Activated CD4-positive, alpha-beta T cell treated with anti-CD3 and anti-CD28 coated beads, Interleukin-2, amount 50 U/mL, for 48 hours (primary cell): ENCODE results near the gene ZNF580.
A peak's percentile ranks its signal among the peaks of the same experiment; 100 is the strongest.

Experiments used
- DNase-seq, 2 experiments: peaks; one replicate each; pipeline ENCODE4 v3.0.0-alpha.2; 2020

Gene ZNF580

GRCh38 chr19:55647732-55648584, 7.2 kb downstream of the ZNF580 start, which contains the start of gene CCDC106:
Gene CCDC106 (plus strand): TSS chr19:55648212. CDS start chr19:55649047, 835 bp downstream.
- peak; percentile 40 to 46 for DNase-seq

GRCh38 chr19:55648585-55649267, 7.9 kb downstream of the ZNF580 start:
- DNase-seq: no peak

DNA sequence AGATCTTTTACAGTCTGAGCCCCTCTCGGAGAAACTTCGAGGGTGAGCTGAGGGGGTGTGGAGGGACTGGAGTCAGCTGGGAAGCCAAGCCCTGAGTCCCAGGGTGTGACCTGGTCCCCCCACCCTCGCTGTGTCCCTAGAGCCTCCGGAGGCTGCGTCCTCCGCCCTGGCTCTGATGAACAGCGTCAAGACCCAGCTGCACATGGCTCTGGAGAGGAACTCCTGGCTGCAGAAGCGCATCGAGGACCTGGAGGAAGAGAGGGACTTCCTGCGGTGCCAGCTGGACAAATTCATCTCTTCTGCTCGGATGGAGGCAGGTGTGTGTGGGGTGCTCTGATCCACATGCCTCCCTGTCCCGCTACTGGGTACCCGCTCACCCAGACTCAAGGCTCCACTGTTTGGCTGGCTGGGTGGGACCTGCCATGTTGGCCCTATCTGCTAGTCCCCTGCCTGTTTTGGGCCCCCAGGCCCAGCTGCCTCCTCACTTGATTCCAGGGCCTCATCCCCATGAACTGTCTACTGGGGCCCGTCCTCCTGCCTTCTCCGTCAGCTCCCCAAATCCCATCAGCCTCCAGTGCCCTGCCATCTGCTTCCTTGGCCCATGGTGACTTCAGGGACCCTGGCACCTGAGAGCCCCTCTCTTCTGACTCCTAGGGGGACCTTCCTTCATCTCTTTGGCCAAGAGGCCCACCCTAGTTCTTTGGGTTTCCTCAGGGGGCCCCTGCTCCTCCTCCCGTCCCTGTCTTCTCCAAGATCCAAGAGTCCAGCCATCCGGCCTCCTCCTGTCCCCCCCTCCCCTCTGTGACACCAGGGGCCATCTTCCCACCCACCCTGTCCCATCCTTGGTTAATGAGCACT, 8.7 kb downstream of the ZNF580 start:
- no peak for DNase-seq

DNA sequence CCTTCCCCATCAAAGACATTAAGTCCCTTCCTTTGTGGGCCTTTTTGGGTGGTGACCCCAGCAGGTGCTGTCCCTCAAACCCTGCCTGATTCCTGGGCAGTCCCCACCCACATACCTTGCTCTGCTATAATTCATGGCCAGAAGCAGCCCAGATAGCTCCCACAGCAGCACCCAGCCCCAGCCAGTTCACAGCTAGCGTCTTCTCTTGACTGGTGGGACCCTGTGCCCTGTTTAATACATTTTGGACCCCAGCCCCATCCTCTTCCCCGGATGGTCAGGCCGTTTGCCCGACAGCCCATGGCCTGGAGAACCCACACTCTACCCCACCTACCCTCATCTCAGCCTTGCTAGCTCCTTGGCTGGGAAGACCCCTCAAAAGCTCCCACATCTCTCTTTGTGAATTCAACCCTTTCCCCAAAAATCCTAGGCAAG, 9.3 kb downstream of the ZNF580 start:
- peak; percentile 32 to 41 for DNase-seq

DNA sequence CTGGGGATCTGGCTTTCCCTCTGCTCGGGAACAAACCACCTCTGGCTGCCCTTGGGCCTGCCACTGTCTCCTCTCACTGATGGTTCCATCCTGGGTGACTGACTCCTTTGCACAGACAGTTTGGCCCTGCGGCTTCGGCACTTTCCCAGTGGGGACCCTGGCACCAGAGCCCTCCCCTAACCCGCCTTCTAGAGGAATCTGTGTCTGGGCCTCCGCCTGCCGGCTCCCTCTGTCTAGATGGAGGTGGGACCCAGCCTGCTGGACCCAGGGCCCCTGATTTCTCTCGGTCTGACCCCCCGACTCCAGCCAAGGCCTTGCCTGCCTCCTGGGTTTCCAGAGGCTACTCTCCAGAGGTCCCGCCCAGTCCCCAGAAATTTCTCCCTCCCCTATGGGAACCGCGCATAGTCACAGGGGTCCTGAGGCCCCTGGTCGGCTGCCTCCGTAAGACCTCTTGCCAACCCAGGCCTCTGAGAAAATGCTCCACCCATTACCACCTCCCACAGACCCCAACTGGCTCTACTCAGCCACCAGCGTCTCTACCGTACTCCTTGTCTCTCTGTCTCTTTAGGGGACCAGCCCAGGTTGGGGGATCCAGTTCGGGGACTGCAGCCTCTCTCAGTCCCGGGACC, 9.9 kb downstream of the ZNF580 start:
- DNase-seq: no peak

GRCh38 chr19:55651236-55651635, 10.4 kb downstream of the ZNF580 start:
- no peak for DNase-seq

GRCh38 chr19:55652311-55653128, 11.7 kb downstream of the ZNF580 start:
- DNase-seq: no peak

DNA sequence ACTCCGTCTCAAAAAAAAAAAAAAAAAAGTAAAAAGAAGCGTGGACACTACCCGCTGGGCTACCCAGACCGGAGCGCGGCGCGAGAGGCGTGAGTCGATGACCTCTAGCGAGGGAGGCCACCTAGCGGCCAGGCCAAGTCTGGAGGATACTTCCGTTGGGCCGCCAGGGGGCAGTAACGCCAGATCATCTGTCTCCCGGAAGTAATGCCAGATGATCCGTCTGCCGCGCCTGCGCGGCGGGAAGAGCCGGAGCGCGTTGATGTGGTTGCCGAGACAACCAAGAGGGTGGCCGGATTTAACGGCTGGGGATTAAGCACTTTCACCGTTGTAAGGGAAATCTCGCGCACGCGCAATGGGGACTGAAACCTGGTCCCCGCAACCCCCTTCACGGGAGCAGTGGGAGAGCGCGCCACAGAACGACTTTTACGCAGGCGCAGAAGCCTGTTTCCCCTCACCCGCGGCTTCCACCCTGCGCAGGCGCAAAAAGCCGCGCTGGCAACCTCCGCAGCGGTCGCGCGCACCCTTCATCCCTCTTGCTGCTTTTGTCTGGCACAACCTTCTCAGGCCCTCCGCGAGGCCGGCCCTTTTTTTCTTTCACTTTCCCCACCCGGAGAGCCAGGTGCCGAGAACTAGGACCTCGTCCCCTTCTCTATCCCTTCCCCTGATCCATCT, 13.0 kb downstream of the ZNF580 start:
- DNase-seq: peak; percentile 96 to 97

DNA sequence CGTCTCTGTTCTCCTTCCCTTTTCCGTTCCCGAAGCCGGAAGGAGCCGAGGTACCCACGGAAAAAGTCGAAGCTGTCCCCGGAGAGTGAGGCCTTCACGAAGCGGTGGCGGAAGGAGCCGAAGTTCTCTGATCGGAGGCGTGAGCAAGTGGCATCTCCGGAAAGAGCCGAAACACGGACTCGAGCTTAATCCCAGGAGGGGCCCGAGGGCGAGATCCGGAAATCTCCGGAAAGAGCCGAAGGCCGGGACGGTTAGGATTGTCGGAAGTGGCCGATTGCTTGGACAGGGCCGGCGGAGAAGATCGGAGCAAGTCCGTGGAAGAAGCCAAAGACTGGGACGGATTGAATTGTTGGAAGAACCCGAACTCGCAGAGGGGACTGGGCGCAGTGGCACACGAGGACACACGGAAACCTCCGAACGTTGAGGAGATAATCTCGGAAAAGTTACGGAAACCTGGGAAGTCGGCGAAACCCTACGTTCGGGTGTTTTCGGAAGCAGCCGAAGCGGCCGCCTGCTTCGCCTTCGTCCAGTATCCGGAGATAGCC, 13.6 kb downstream of the ZNF580 start:
- peak; percentile 98 to 99 for DNase-seq

DNA sequence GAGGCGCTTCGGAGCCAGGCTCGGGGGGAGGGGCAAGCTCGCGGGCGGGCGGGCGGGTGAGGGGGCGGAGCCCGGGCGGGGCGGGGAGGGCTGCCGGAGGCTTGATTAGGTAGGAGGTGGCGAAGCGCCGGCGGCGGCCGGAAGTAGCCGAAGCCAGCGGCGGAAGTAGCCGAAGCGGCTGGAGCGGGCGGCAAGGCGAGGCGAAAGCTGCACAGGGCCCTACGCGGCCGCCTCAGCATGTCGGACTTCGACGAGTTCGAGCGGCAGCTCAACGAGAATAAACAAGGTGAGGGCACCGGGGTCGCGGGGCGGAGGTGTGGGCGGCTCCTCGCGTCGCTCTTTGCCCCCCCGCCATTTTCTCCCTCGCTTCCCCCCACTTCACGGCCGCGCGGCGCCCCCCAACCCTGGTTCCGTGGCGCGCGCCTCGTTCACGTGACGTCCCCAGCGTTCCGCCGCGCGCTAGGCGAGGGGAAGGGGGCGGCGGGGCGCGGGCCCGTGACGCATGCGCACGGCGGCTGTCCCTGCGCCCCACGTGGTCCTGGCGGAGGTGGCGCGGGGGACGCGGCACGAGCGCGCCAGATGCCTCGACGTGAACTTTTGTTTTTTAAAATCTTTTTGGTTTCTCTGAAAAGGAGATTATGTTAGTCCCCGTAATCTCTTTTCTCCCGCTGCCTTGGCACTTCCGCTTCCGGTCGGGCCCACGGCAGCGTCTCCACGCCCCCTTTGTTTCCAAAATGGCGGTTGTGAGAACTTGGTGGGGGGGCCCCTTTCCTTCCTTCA, 14.3 kb downstream of the ZNF580 start, which contains the start of gene U2AF2:
TSS of gene U2AF2 (plus strand) at position 168 of the 780 bp plus-strand sequence. CDS start at position 238, 70 bp downstream.
- DNase-seq: peak; percentile 95 to 96

- no peak for DNase-seq
These were observed 14.8 kb downstream of the ZNF580 start for GRCh38 chr19:55655648-55656040.

- no peak for DNase-seq
These were observed 15.8 kb downstream of the ZNF580 start for GRCh38 chr19:55656552-55656951.

DNA sequence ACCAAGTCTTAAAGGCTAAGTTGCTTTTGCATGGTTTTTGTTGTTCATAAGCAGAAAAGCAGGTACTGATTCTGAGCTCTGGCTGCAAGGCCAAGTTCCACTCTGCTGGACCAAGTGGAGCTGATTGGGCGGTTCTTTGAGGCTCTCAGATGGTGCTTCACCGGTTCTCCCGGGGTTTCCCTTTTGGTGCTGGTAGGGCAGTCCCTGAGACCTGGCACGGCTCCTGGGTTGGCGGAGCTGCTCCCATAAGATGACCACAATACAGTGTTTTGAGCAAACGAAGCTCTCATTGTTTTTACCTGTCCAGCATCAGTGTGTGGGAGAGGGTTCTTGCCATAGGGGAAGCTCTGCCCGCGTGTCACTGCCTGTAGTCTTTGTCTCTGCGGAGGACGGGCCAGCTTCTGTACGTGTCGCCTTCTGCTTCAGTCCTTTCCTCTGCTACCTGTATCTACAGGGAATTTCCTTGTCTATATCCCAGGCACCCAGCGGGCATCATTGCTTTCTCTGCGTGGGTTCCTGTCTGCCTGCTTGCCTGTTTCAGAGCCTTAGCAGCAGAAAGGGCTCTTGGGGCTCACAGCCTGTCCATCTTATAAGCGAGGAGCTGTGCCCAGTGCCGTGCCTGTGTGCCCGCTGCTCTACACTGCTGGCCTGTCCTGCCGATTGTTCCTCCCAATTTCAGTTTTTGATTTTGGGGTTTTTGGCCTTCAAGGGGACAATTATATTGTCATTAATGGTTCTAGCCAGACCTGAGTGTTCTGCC, 16.4 kb downstream of the ZNF580 start:
- peak; percentile 31 to 54 for DNase-seq

DNA sequence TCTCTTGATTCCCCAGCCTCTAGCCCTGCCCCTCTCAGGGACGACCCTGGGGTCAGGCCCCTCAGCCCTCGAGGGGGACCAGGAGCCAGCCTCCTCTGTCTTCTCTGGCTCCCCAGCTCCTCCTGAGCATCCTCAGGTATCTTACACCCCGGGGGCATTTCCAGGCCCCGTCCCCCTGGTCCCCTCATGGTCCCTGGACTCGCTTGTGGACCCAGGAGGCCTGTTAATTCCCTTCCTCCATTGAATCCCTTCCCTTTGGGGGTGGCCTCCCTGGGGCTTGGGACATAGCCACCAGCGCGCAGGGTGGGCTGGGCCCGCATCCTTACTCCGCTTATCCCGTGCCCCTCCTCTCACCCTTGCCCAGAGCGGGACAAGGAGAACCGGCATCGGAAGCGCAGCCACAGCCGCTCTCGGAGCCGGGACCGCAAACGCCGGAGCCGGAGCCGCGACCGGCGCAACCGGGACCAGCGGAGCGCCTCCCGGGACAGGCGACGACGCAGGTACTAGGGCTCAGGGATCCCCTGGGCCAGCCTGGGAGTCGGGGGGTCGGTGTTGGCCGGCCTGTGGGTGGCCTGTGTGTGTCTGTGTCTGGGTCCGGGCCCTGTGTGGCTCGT, 18.2 kb downstream of the ZNF580 start:
- no peak for DNase-seq

DNA sequence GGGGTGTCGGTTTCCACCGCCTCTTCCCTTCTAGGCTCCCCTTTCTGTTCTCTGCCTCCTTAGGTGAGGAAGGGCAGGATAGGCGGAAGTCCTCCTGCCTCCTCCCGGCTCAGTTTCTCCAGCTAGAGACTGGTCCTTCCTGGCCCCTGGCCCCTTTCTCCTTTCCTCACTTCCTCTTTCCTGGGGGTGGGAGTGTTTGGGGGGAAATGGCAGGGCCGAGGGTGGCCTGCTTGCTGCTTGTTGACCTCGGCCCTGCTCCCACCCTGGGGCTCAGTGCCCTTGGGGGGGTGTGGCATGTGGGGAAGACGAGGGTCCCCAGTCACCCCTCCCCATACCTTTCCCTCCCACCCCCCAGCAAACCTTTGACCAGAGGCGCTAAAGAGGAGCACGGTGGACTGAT, 19.0 kb downstream of the ZNF580 start:
- DNase-seq: no peak

DNA sequence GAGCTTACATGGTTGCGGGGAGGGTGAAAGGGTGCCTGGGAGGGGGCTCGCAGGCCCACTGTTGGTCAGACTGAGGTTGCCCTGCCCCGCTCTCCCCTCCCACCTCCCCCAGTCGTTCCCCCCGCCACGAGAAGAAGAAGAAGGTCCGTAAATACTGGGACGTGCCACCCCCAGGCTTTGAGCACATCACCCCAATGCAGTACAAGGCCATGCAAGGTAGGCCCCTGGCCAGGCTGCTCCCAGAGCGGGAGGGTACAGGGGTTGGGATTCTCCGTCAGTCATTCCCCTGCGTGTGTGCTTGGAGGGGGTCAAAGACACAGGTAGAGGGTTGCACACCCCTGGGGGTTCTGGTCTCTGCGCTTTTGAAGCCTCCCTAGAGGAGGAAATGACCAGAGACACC, 19.6 kb downstream of the ZNF580 start:
- DNase-seq: no peak

DNA sequence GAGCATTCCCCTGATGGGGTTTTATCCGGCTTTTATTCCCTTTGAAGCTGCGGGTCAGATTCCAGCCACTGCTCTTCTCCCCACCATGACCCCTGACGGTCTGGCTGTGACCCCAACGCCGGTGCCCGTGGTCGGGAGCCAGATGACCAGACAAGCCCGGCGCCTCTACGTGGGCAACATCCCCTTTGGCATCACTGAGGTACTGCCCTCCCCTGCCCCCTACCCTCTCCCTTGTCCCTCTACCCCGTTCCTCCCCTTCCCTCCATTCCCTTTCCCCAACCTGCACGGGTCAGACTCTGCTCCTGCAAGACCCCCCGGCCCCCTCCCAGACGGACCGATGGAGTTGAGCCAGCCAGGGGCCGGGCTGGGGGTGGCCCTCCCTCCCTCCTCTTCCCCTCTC, 20.2 kb downstream of the ZNF580 start:
- no peak for DNase-seq

GRCh38 chr19:55661826-55662225, 21.0 kb downstream of the ZNF580 start:
- no peak for DNase-seq
